HepG2 (cell line): Measurements from ENCODE around the gene NRSN2. TPM values are rescaled to one million over a fixed set of nuclear protein-coding genes. Genes with fewer than 3 reads are reported as not detected.

Source experiments
- ARNT ChIP-seq: fragments of 450-650 bp; IDR thresholded peaks from 2 replicates; pipeline ENCODE4 v1.6.1; 2017
- ATF4 ChIP-seq, 2 experiments: fragments of 450-650 bp in 1 of 2; sonication (generic) in 1 of 2; formaldehyde crosslinking; IDR thresholded peaks; 2 replicates each; pipeline versions ENCODE4 v1.5.0 to v1.8.0; 2020 to 2022; ENCODE audit warnings: mild to moderate bottlenecking in 1 of 2, missing genetic modification reagents in 1 of 2
- ATF7 ChIP-seq, 2 experiments: fragments of 450-650 bp in 1 of 2; sonication (generic) in 1 of 2; formaldehyde crosslinking in 1 of 2; IDR thresholded peaks; 2 replicates each; pipeline versions ENCODE4 v1.4.0 to v1.6.1; 2016 to 2020; ENCODE audit warnings: antibody characterized with exemption in 1 of 2, mild to moderate bottlenecking in 1 of 2, missing genetic modification reagents in 1 of 2
- CCAR2 ChIP-seq: fragments of 200-400 bp; formaldehyde crosslinking; optimal IDR thresholded peaks from 2 replicates; pipeline ENCODE3; 2018; ENCODE audit warnings: low read depth, mild to moderate bottlenecking, low read length, moderate library complexity
- FOXK2 ChIP-seq: fragments of 450-650 bp; IDR thresholded peaks from 2 replicates; pipeline ENCODE4 v1.6.1; 2016
- NFE2 ChIP-seq: sonication (generic); formaldehyde crosslinking; IDR thresholded peaks from 2 replicates; pipeline ENCODE4 v1.4.0; 2020; ENCODE audit warnings: missing genetic modification reagents
- NFKB2 ChIP-seq: sonication (generic); formaldehyde crosslinking; IDR thresholded peaks from 2 replicates; pipeline ENCODE4 v1.4.0; 2020; ENCODE audit warnings: missing genetic modification reagents, borderline replicate concordance
- NFYB ChIP-seq: sonication (generic); formaldehyde crosslinking; IDR thresholded peaks from 2 replicates; pipeline ENCODE4 v1.4.0; 2020; ENCODE audit warnings: missing genetic modification reagents
- POLR2AphosphoS2 ChIP-seq: IDR thresholded peaks from 2 replicates; pipeline ENCODE4 v1.6.1; 2011; ENCODE audit warnings: low read depth, low read length, improper control_type of control experiment
- SAP130 ChIP-seq: IDR thresholded peaks from 2 replicates; pipeline ENCODE4 v1.6.1; 2016; ENCODE audit warnings: low read depth
- SMARCE1 ChIP-seq: fragments of 450-650 bp; IDR thresholded peaks from 2 replicates; pipeline ENCODE4 v1.6.1; 2017; ENCODE audit warnings: borderline replicate concordance
- SP2 ChIP-seq: sonication (generic); formaldehyde crosslinking; IDR thresholded peaks from 2 replicates; pipeline ENCODE4 v1.5.1; 2020; ENCODE audit warnings: mild to moderate bottlenecking, missing genetic modification reagents
- THYN1 ChIP-seq: sonication (generic); formaldehyde crosslinking; IDR thresholded peaks from 2 replicates; pipeline ENCODE4 v1.8.1; 2023; ENCODE audit warnings: low read depth, mild to moderate bottlenecking, moderate library complexity, missing genetic modification reagents, borderline replicate concordance
- TOPORS ChIP-seq: sonication (generic); formaldehyde crosslinking; IDR thresholded peaks from 2 replicates; pipeline ENCODE4 v1.8.0; 2023; ENCODE audit warnings: mild to moderate bottlenecking, missing genetic modification reagents
- ZBTB21 ChIP-seq: sonication (generic); formaldehyde crosslinking; IDR thresholded peaks from 2 replicates; pipeline ENCODE4 v1.4.0; 2020; ENCODE audit warnings: missing genetic modification reagents
- ZNF224 ChIP-seq: sonication (generic); formaldehyde crosslinking; IDR thresholded peaks from 2 replicates; pipeline ENCODE4 v1.5.0; 2020; ENCODE audit warnings: mild to moderate bottlenecking, missing genetic modification reagents
- ZNF367 ChIP-seq: sonication (generic); formaldehyde crosslinking; IDR thresholded peaks from 2 replicates; pipeline ENCODE4 v1.4.0; 2020; ENCODE audit warnings: missing genetic modification reagents, borderline replicate concordance
- ZNF414 ChIP-seq: sonication (generic); formaldehyde crosslinking; IDR thresholded peaks from 2 replicates; pipeline ENCODE4 v1.5.0; 2020; ENCODE audit warnings: missing genetic modification reagents
- ZNF616 ChIP-seq: sonication (generic); formaldehyde crosslinking; IDR thresholded peaks from 2 replicates; pipeline ENCODE4 v1.5.0; 2020; ENCODE audit warnings: low read depth, mild to moderate bottlenecking, missing genetic modification reagents
- ZNF672 ChIP-seq: sonication (generic); formaldehyde crosslinking; IDR thresholded peaks from 2 replicates; pipeline ENCODE4 v1.8.1; 2022; ENCODE audit warnings: missing genetic modification reagents
- ZNF687 ChIP-seq: sonication (generic); formaldehyde crosslinking; IDR thresholded peaks from 2 replicates; pipeline ENCODE4 v1.5.1; 2020; ENCODE audit warnings: mild to moderate bottlenecking, missing genetic modification reagents, moderate library complexity
- ZNF788 ChIP-seq: sonication (generic); formaldehyde crosslinking; IDR thresholded peaks from 2 replicates; pipeline ENCODE4 v1.5.0; 2020; ENCODE audit warnings: mild to moderate bottlenecking, missing genetic modification reagents, borderline replicate concordance
- polyA plus RNA-seq, 8 experiments: library from polyadenylated mRNA; depleted of rRNA in 3 of 8; stranded (reverse) in 7 of 8; unstranded in 1 of 8; fragments of >200 nt; fragmentation: Illumina TruSeq in 4 of 8; extraction: Trizol in 4 of 8; gene quantifications; 2 replicates each; pipeline versions ENCODE4 v1.2.1 to v1.2.3, GENCODE V29; 2011 to 2016; ENCODE audit warnings: low read depth in 4 of 8, missing spikeins in 1 of 8, mixed read lengths in 1 of 8; ENCODE audit not compliant: insufficient read depth in 1 of 8
- total RNA-seq, 5 experiments: library from RNA; depleted of rRNA; stranded (reverse); fragments of >200 nt; fragmentation: Illumina TruSeq; extraction: Trizol; gene quantifications; 2 replicates each; pipeline ENCODE4 v1.2.3, GENCODE V29; 2016; ENCODE audit warnings: low read depth in 1 of 5
- TF ChIP-seq, protein P1 (sequence below): sonication (generic); formaldehyde crosslinking; IDR thresholded peaks from 2 replicates; pipeline ENCODE4 v1.9.0; 2021; ENCODE audit warnings: missing genetic modification reagents, borderline replicate concordance
- TF ChIP-seq, protein P2 (sequence below): sonication (generic); IDR thresholded peaks from 2 replicates; pipeline ENCODE4 v1.6.1; 2016; ENCODE audit warnings: low read depth, borderline replicate concordance

The NRSN2 gene
- total and polyA plus RNA-seq, 2 of the 13 experiments (the other 11 are each of a cell fraction or from before 2014, with no cell fraction given): 32.3 to 49.4 TPM

DNA sequence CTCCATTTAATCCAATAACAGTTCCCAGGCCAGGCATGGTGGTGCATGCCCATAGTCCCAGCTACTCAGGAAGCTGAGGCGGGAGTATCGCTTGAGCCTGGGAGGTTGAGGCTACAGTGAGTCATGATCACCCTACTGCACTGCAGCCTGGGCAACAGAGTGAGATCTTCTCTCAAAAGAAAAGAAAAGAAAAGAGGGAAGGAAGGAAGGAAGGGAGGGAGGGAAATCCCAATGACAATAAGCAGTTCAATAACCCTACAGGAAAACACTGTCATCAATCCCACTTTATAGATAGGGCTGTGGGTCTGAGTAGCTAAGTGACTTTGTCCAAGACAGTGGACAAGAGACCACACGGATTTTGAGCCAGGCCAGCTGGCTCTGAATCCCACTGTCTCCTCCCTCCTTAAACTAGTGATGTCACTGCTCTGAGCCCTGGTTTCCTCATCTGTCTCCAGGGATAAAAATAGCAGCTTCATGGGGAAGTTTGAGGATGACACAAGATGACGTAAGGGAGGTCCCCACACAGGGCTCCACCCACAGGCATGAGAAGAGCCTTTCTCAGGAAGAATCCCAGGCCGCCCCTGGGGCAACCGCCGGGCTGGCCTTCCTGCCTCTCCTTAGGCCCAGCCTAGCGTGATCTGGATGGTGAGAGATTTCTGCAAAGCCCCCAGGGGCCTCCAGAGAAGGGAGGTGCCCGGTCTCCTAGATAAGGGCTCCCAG, 26.4 kb downstream of the NRSN2 start (continued):
- no peak for TF ChIP-seq THYN1 (CRISPR knock-in tag)
- no peak for TF ChIP-seq ZNF788 (CRISPR knock-in tag)
- TF ChIP-seq ZNF224 (CRISPR knock-in tag): no peak
- TF ChIP-seq POLR2AphosphoS2: no peak
- no peak for TF ChIP-seq FOXK2
- TF ChIP-seq SAP130 (CRISPR knock-in tag): peak; percentile 38; the same call in 1 of the 2 replicates
- no peak for TF ChIP-seq SP2 (CRISPR knock-in tag)
- TF ChIP-seq NFYB: no peak
- TF ChIP-seq ZBTB21 (CRISPR knock-in tag): peak; percentile 93
- no peak for TF ChIP-seq NFE2 (CRISPR knock-in tag)
- TF ChIP-seq ATF7 (IDR thresholded peaks at IDR 0.05): 0 out of 2 replicates have a peak, but pooled peaks have one; percentile 51
- TF ChIP-seq ATF7 (CRISPR knock-in tag; IDR thresholded peaks at IDR 0.05): no peak
- TF ChIP-seq, protein P1, sequence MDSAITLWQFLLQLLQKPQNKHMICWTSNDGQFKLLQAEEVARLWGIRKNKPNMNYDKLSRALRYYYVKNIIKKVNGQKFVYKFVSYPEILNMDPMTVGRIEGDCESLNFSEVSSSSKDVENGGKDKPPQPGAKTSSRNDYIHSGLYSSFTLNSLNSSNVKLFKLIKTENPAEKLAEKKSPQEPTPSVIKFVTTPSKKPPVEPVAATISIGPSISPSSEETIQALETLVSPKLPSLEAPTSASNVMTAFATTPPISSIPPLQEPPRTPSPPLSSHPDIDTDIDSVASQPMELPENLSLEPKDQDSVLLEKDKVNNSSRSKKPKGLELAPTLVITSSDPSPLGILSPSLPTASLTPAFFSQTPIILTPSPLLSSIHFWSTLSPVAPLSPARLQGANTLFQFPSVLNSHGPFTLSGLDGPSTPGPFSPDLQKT (CRISPR knock-in tag): no peak
- TF ChIP-seq ARNT: no peak
- TF ChIP-seq CCAR2: no peak
- TF ChIP-seq ATF4 (CRISPR knock-in tag; IDR thresholded peaks at IDR 0.05): peak in 1 of 2 experiments; percentile 79; a peak in 2 of 4 replicates
- no peak for TF ChIP-seq SMARCE1
- TF ChIP-seq ZNF687 (CRISPR knock-in tag): no peak
- TF ChIP-seq NFKB2: no peak
- no peak for TF ChIP-seq TOPORS (CRISPR knock-in tag)
- TF ChIP-seq ZNF414 (CRISPR knock-in tag): no peak
- TF ChIP-seq, protein P2, sequence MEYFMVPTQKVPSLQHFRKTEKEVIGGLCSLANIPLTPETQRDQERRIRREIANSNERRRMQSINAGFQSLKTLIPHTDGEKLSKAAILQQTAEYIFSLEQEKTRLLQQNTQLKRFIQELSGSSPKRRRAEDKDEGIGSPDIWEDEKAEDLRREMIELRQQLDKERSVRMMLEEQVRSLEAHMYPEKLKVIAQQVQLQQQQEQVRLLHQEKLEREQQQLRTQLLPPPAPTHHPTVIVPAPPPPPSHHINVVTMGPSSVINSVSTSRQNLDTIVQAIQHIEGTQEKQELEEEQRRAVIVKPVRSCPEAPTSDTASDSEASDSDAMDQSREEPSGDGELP: no peak; the same call in 1 of the 2 replicates
- TF ChIP-seq ZNF616 (CRISPR knock-in tag): no peak
- TF ChIP-seq ZNF672: no peak
- no peak for TF ChIP-seq ZNF367 (CRISPR knock-in tag)
